ENCODE measurements around the gene PIGC. TPM values are rescaled to one million over a fixed set of nuclear protein-coding genes. Genes with fewer than 3 reads are reported as not detected.

Gene PIGC
- total RNA-seq, 1 experiment from 2014 or later: 17.5 TPM

DNA sequence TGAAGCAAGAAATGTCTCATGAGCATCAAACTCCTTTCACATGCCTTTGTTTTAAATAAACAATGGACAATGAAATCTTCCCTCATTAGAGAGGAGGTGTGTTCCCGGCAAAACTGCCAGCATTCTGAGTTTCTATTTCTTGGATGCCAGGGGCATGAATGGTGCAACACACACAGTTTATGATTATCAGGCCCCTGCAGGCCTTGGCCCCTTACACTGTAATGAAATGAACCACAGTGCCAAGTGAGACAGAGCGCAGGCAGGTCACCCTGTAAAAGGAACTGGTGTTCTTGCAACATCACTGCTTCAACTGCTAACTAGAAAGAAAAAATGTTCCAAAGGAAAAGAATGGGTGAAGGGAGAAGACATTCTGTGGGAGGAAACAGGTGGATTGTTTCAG lies 3.8 kb upstream of the PIGC start:
- Mint-ChIP-seq H3K4me3 (no peak overlapping the region), H3K27ac (no peak overlapping the region), H3K27me3 (ENCODE audit: low read depth) (no peaks in the 10 kb centered on the region), H3K4me1 (peaks cover 8 to 10% of the 10 kb centered on the region in 2 experiments; a peak in 3 of 4 replicates), H3K36me3 (ENCODE audit: insufficient read depth in 1 of 3, low read depth in 3 of 3) (peaks cover 0 to under 1% (median 0%) of the 10 kb centered on the region in 3 experiments; a peak in 2 of 7 replicates), H3K9me3 (no peaks in the 10 kb centered on the region)
- Histone ChIP-seq H3K4ac (ENCODE audit: low read depth, low read length) (no peak overlapping the region), H3K79me1 (ENCODE audit: insufficient read depth, low read depth, low read length, poor library complexity, severe bottlenecking) (no peaks in the 10 kb centered on the region), H3K14ac (ENCODE audit: insufficient read depth, low read length) (no peak overlapping the region), H3K56ac (ENCODE audit: insufficient read length, low read depth, low read length) (no peak overlapping the region), H3K9ac (ENCODE audit: extremely low read depth, insufficient read length, low read length) (no peak overlapping the region), H3K23ac (ENCODE audit: insufficient read length, low read depth, low read length) (no peak overlapping the region), H3K23me2 (ENCODE audit: insufficient read length, low read depth, low read length, poor library complexity, severe bottlenecking) (peaks cover 2% of the 10 kb centered on the region), H3K4me2 (ENCODE audit: insufficient read depth, insufficient read length, low read length) (no peak overlapping the region), H2BK120ac (ENCODE audit: low read depth, low read length, poor library complexity, severe bottlenecking) (no peak overlapping the region), H3K4me1 (ENCODE audit: insufficient read depth, low read length) (no peaks in the 10 kb centered on the region; the same call in 1 of the 2 replicates), H2BK5ac (ENCODE audit: insufficient read length, low read length) (no peak overlapping the region), H3K27ac (ENCODE audit: insufficient read length, low read depth, low read length) (no peak overlapping the region), H3K18ac (ENCODE audit: insufficient read length, low read depth, low read length) (no peak overlapping the region), H2AFZ (ENCODE audit: low read length) (no peak overlapping the region), H2BK20ac (ENCODE audit: low read depth, low read length, poor library complexity, severe bottlenecking) (no peak overlapping the region), H4K8ac (replicated peaks; ENCODE audit: insufficient read length, low read depth, low read length) (no peak overlapping the region), H2BK12ac (ENCODE audit: insufficient read length, low read depth, low read length) (no peak overlapping the region), H4K5ac (ENCODE audit: insufficient read length, low read depth, low read length) (no peak overlapping the region), H4K91ac (ENCODE audit: insufficient read length, low read depth, low read length) (no peak overlapping the region), H2BK15ac (ENCODE audit: low read depth, low read length) (no peak overlapping the region), H3T11ph (ENCODE audit: low read length) (no peak overlapping the region), H2AK5ac (ENCODE audit: insufficient read length, low read length) (no peak overlapping the region), H4K20me1 (ENCODE audit: control insufficient read depth, insufficient read depth, insufficient read length) (no peaks in the 10 kb centered on the region), H3K9me3 (ENCODE audit: control insufficient read depth, low read depth, low read length) (no peaks in the 10 kb centered on the region), H3K79me2 (ENCODE audit: insufficient read depth, low read length) (no peaks in the 10 kb centered on the region), H3K27me3 (ENCODE audit: insufficient read depth, low read length) (no peaks in the 10 kb centered on the region)
- TF ChIP-seq CTCF (conservative IDR thresholded peaks at IDR 0.05): no peak
- no peak for DNase-seq
- WGBS (ENCODE audit: extremely low coverage, insufficient read length, low lambda C conversion rate): no CpG with 5 or more reads among the region's 2 CpGs

All from H9 (cell line).